C4-2B (cell line): ENCODE measurements around the gene NME5.
"Not testable (repeated sequence)": the region's sequence is repeated elsewhere in the genome, so short reads cannot be mapped to it uniquely, and the experiment has no call there.

ENCODE experiments used
- H3K27ac ChIP-seq: fragments of 450-650 bp; 2 replicates; pipeline ENCODE4 v1.5.1; 2017
- ZFX ChIP-seq: fragments of 450-650 bp; IDR thresholded peaks from 2 replicates; pipeline ENCODE4 v1.6.1; 2017
- TF ChIP-seq, protein P1 (sequence below): fragments of 450-650 bp; conservative IDR thresholded peaks from 2 replicates; pipeline ENCODE4 v1.5.1; 2017; ENCODE audit warnings: mild to moderate bottlenecking

The NME5 gene

DNA sequence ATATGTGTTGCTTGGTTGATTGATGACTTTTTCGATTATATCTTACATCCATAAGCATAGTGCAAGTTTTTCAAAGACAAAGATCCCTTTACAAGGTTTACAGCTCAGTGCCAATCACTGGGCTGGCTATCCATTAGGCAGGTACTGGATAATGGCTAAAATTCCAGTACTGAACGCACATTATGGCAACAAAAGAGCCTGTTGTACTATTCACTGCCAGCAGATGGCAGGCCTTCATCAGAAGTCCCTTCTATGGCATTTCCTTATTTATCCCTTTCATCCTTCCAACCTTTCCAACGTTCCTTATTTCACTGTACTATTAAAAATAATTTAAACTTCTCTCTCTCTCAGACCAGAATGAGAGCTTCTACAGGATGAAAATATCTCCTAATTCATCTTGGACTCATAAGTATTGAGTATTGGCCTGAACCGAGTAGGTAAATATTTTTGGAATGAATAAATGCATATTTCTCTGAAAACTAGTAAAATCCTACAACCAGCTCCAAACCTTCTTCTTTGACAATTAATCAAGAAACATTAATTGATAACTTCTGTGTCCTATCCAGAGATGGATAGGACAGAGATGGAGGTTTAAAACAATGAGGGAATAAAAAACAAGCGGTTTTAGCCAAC lies 62.0 kb downstream of the NME5 start:
- TF ChIP-seq, protein P1, sequence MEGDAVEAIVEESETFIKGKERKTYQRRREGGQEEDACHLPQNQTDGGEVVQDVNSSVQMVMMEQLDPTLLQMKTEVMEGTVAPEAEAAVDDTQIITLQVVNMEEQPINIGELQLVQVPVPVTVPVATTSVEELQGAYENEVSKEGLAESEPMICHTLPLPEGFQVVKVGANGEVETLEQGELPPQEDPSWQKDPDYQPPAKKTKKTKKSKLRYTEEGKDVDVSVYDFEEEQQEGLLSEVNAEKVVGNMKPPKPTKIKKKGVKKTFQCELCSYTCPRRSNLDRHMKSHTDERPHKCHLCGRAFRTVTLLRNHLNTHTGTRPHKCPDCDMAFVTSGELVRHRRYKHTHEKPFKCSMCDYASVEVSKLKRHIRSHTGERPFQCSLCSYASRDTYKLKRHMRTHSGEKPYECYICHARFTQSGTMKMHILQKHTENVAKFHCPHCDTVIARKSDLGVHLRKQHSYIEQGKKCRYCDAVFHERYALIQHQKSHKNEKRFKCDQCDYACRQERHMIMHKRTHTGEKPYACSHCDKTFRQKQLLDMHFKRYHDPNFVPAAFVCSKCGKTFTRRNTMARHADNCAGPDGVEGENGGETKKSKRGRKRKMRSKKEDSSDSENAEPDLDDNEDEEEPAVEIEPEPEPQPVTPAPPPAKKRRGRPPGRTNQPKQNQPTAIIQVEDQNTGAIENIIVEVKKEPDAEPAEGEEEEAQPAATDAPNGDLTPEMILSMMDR, result peak; percentile 93
- no peak for TF ChIP-seq ZFX
- no peak overlapping the region for H3K27ac ChIP-seq

DNA sequence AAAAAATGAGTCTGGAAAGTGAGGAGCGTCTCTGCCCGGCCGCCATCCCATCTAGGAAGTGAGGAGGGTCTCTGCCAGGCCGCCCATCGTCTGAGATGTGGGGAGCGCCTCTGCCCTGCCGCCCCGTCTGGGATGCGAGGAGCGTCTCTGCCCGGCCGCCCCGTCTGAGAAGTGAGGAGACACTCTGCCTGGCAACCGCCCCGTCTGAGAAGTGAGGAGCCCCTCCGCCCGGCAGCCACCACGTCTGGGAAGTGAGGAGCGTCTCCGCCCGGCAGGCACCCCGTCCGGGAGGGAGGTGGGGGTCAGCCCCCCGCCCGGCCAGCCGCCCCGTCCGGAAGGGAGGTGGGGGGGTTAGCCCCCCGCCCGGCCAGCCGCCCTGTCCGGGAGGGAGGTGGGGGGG lies 69.2 kb downstream of the NME5 start:
- H3K27ac ChIP-seq, result not testable (repeated sequence)

DNA sequence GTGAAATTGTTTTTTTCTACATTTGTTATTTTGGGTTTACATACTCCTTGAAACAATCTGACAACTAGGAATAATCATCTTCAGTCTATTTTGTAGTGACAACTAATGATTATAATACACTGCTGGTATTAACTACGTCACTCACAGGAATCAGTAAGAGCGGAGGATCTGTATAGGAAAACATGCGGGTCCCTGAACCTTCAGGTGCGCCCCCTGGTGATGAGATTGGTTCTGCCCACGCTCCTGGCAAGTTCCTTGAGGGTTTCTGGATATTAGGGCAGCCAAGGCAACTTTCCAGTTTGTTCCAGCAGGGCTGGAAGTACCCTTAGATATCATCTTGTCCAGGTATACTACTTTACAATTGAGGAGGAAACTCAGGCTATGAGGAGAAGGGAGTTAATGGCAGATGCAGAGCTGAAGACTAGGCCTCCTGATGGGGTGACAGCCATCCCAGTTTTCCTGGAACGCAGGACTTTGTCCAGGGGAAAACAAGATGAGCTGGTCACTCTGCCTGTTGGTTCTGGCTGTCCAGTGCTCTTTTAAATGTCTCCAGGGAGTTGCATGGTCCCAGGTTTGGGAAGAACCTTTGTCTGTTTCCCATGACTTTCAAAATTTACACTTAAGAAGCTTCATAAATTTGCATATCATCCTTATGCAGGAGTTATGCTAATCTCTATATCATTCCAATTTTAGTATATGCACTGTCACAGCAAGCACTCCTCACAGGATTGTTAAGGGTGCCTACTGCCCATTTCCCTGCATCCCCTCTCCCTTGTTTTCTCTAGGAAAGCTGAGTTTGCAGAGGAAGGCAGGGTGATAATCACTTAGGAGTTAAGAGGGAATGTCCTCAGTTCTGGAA lies 70.3 kb downstream of the NME5 start:
- H3K27ac ChIP-seq, result no peak overlapping the region
- TF ChIP-seq, protein P1, result peak; percentile 93
- no peak for TF ChIP-seq ZFX

DNA sequence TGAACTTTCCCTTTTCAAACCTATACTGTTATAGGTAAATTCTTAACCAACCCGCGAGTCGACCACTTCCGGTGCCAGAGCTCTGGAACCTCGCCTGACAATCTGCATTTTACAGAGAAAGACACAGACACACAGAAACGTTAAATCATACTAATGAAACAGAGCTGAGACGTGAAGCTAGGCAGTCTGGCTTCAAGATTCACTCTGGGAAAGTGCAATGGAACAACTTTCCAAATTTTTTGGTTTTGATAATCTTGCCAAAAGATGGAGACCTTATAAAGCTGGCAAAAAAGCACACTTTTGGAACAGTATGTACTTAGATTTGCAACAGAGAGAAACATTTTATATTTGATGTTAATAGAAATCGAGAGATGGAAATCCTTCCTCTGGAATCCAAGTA lies 71.3 kb downstream of the NME5 start:
- H3K27ac ChIP-seq, result no peak overlapping the region
- no peak for TF ChIP-seq ZFX
- TF ChIP-seq, protein P1, result no peak
